Measurements from ENCODE around the gene CDX1. TPM values are rescaled to one million over a fixed set of nuclear protein-coding genes. Genes with fewer than 3 reads are reported as not detected.

The CDX1 gene
- total and polyA plus RNA-seq, 5 donors: 0.09 to 0.23 TPM; not detected in 3

GRCh38 chr5:150176745-150177477 is 10.3 kb downstream of the CDX1 start:
- Histone ChIP-seq H3K27me3 (ENCODE audit: control insufficient read depth, insufficient read depth) (no peaks in the 10 kb centered on the region), H3K4me1 (ENCODE audit: control insufficient read depth, insufficient read depth, low read length) (peaks cover 8% of the 10 kb centered on the region), H3K9me3 (ENCODE audit: control insufficient read depth, low read length) (no peaks in the 10 kb centered on the region), H3K27ac (ENCODE audit: low read length) (no peak overlapping the region), H3K4me3 (ENCODE audit: low read length) (no peak overlapping the region)
- ATAC-seq (no peak), DNase-seq (no peak)
- 62% methylated on average over 8 of the region's 8 CpGs for WGBS
- intact Hi-C loops (cut with DNase I): no loop called here

GRCh38 chr5:150177721-150178120 is 11.1 kb downstream of the CDX1 start:
- peaks cover 8% of the 10 kb centered on the region for H3K4me1 ChIP-seq (ENCODE audit: control insufficient read depth, insufficient read depth, low read length)
- no peak overlapping the region for H3K4me3 ChIP-seq (ENCODE audit: low read length)
- H3K9me3 ChIP-seq (ENCODE audit: control insufficient read depth, low read length): no peaks in the 10 kb centered on the region
- 64% methylated on average over 4 of the region's 4 CpGs for WGBS
- ATAC-seq: no peak
- intact Hi-C loops (cut with DNase I): no loop called here
- no peaks in the 10 kb centered on the region for H3K27me3 ChIP-seq (ENCODE audit: control insufficient read depth, insufficient read depth)
- no peak for DNase-seq
- H3K27ac ChIP-seq (ENCODE audit: low read length): no peak overlapping the region

- no peak overlapping the region for H3K4me3 ChIP-seq (ENCODE audit: low read length)
- intact Hi-C loops (cut with DNase I): no loop called here
- H3K4me1 ChIP-seq (ENCODE audit: control insufficient read depth, insufficient read depth, low read length): peaks cover 8% of the 10 kb centered on the region
- no peaks in the 10 kb centered on the region for H3K27me3 ChIP-seq (ENCODE audit: control insufficient read depth, insufficient read depth)
- H3K9me3 ChIP-seq (ENCODE audit: control insufficient read depth, low read length): no peaks in the 10 kb centered on the region
- ATAC-seq (no peak), DNase-seq (no peak)
- no peak overlapping the region for H3K27ac ChIP-seq (ENCODE audit: low read length)
- 70% methylated on average over 4 of the region's 4 CpGs for WGBS
These were observed 11.7 kb downstream of the CDX1 start for GRCh38 chr5:150178262-150178661.

- DNase-seq: no peak
- H3K27ac ChIP-seq (ENCODE audit: low read length): no peak overlapping the region
- 84% methylated on average over 7 of the region's 7 CpGs for WGBS
These were observed 12.5 kb downstream of the CDX1 start for GRCh38 chr5:150179019-150179620.

GRCh38 chr5:150180241-150181026 is 13.9 kb downstream of the CDX1 start:
- no peaks in the 10 kb centered on the region for H3K27me3 ChIP-seq (ENCODE audit: control insufficient read depth, insufficient read depth)
- peak; percentile 88 for ATAC-seq
- DNase-seq: peak; percentile 91 to 94 (median 93)
- WGBS: 26% methylated on average over 18 of the region's 18 CpGs
- H3K9me3 ChIP-seq (ENCODE audit: control insufficient read depth, low read length): no peaks in the 10 kb centered on the region
- intact Hi-C loops (cut with DNase I): no loop called here
- no peak overlapping the region for H3K4me3 ChIP-seq (ENCODE audit: low read length)
- peak overlapping the region; percentile 82 for H3K27ac ChIP-seq (ENCODE audit: low read length)
- H3K4me1 ChIP-seq (ENCODE audit: control insufficient read depth, insufficient read depth, low read length): peaks cover 8% of the 10 kb centered on the region

More at GRCh38 chr5:150179019-150179620, 12.5 kb downstream of the CDX1 start:
- no peak for ATAC-seq
- no peaks in the 10 kb centered on the region for H3K27me3 ChIP-seq (ENCODE audit: control insufficient read depth, insufficient read depth)
- no peak overlapping the region for H3K4me3 ChIP-seq (ENCODE audit: low read length)
- no peaks in the 10 kb centered on the region for H3K9me3 ChIP-seq (ENCODE audit: control insufficient read depth, low read length)
- intact Hi-C loops (cut with DNase I): no loop called here
- peaks cover 8% of the 10 kb centered on the region for H3K4me1 ChIP-seq (ENCODE audit: control insufficient read depth, insufficient read depth, low read length)

- 52% methylated on average over 5 of the region's 5 CpGs for WGBS
- H3K27ac ChIP-seq (ENCODE audit: low read length): peak overlapping the region; percentile 82
- no peak overlapping the region for H3K4me3 ChIP-seq (ENCODE audit: low read length)
- H3K4me1 ChIP-seq (ENCODE audit: control insufficient read depth, insufficient read depth, low read length): peaks cover 8% of the 10 kb centered on the region
- DNase-seq (no peak), ATAC-seq (peak; percentile 12 to 33)
- H3K27me3 ChIP-seq (ENCODE audit: control insufficient read depth, insufficient read depth): no peaks in the 10 kb centered on the region
- intact Hi-C loops (cut with DNase I): no loop called here
- no peaks in the 10 kb centered on the region for H3K9me3 ChIP-seq (ENCODE audit: control insufficient read depth, low read length)
These were observed 14.4 kb downstream of the CDX1 start for GRCh38 chr5:150181027-150181426.

GRCh38 chr5:150181766-150182545 is 15.4 kb downstream of the CDX1 start:
- DNase-seq: no peak
- no peaks in the 10 kb centered on the region for H3K27me3 ChIP-seq (ENCODE audit: control insufficient read depth, insufficient read depth)
- H3K4me3 ChIP-seq (ENCODE audit: low read length): no peak overlapping the region
- no peak for ATAC-seq
- intact Hi-C loops (cut with DNase I): no loop called here
- peaks cover 8% of the 10 kb centered on the region for H3K4me1 ChIP-seq (ENCODE audit: control insufficient read depth, insufficient read depth, low read length)
- no peaks in the 10 kb centered on the region for H3K9me3 ChIP-seq (ENCODE audit: control insufficient read depth, low read length)
- H3K27ac ChIP-seq (ENCODE audit: low read length): no peak overlapping the region
- WGBS: 92% methylated on average over 9 of the region's 9 CpGs

- Histone ChIP-seq H3K27ac (ENCODE audit: low read length) (no peak overlapping the region), H3K9me3 (ENCODE audit: control insufficient read depth, low read length) (no peaks in the 10 kb centered on the region), H3K4me1 (ENCODE audit: control insufficient read depth, insufficient read depth, low read length) (peaks cover 8% of the 10 kb centered on the region), H3K27me3 (ENCODE audit: control insufficient read depth, insufficient read depth) (no peaks in the 10 kb centered on the region), H3K4me3 (ENCODE audit: low read length) (no peak overlapping the region)
- 95% methylated on average over 10 of the region's 10 CpGs for WGBS
- intact Hi-C loops (cut with DNase I): no loop called here
- ATAC-seq: no peak
- no peak for DNase-seq
These were observed 16.2 kb downstream of the CDX1 start for GRCh38 chr5:150182774-150183173.

GRCh38 chr5:150183436-150183835 is 16.9 kb downstream of the CDX1 start:
- intact Hi-C loops (cut with DNase I): no loop called here
- no peak for ATAC-seq
- H3K4me1 ChIP-seq (ENCODE audit: control insufficient read depth, insufficient read depth, low read length): peaks cover 8% of the 10 kb centered on the region
- no peak overlapping the region for H3K4me3 ChIP-seq (ENCODE audit: low read length)
- H3K27me3 ChIP-seq (ENCODE audit: control insufficient read depth, insufficient read depth): no peaks in the 10 kb centered on the region
- 93% methylated on average over 12 of the region's 12 CpGs for WGBS
- no peak overlapping the region for H3K27ac ChIP-seq (ENCODE audit: low read length)
- H3K9me3 ChIP-seq (ENCODE audit: control insufficient read depth, low read length): no peaks in the 10 kb centered on the region
- DNase-seq: no peak

- Histone ChIP-seq H3K4me3 (ENCODE audit: low read length) (no peak overlapping the region), H3K27me3 (ENCODE audit: control insufficient read depth, insufficient read depth) (no peaks in the 10 kb centered on the region), H3K27ac (ENCODE audit: low read length) (no peak overlapping the region), H3K4me1 (ENCODE audit: control insufficient read depth, insufficient read depth, low read length) (peaks cover 8% of the 10 kb centered on the region), H3K9me3 (ENCODE audit: control insufficient read depth, low read length) (no peaks in the 10 kb centered on the region)
- no peak for DNase-seq
- 82% methylated on average over 2 of the region's 2 CpGs for WGBS
- no peak for ATAC-seq
- intact Hi-C loops (cut with DNase I): no loop called here
These were observed 17.4 kb downstream of the CDX1 start for GRCh38 chr5:150184006-150184405.

Measured in right cardiac atrium (tissue), 5 donors.